NOMO-1 treated with dmso at 0.1 percent for 144 hours (cell line): ENCODE results near the gene SLF1.
"Not testable (repeated sequence)": the region's sequence is repeated elsewhere in the genome, so short reads cannot be mapped to it uniquely, and the experiment has no call there.

ENCODE experiments used
- DNase-seq: peaks from one replicate; lab custom pipeline; 2025; ENCODE audit not compliant: unreplicated experiment; lab: John Stamatoyannopoulos, UW

Gene SLF1

GRCh38 chr5:94618493-94619328 is at the start of gene SLF1, which contains the start of gene KIAA0825:
TSS of gene SLF1 (plus strand) at chr5:94618669. CDS start at chr5:94628811, 10,142 bp downstream.
TSS of gene KIAA0825 (minus strand) at chr5:94618604. CDS start at chr5:94537126, 81,478 bp downstream.
- DNase-seq = peak; percentile 84

GRCh38 chr5:94571415-94571814 is 47.1 kb upstream of the SLF1 start:
- DNase-seq = no peak

- DNase-seq = not testable (repeated sequence)
These were observed 45.1 kb upstream of the SLF1 start for GRCh38 chr5:94573349-94573748.

- no peak for DNase-seq
These were observed 43.3 kb upstream of the SLF1 start for GRCh38 chr5:94575196-94575595.

GRCh38 chr5:94577466-94578245 is 40.8 kb upstream of the SLF1 start:
- DNase-seq = no peak

- DNase-seq = peak; percentile 19
These were observed 23.1 kb upstream of the SLF1 start for GRCh38 chr5:94595281-94595840.

- DNase-seq = no peak
These were observed 4.9 kb upstream of the SLF1 start for GRCh38 chr5:94613583-94613982.

GRCh38 chr5:94614156-94614805 is 4.2 kb upstream of the SLF1 start:
- no peak for DNase-seq

GRCh38 chr5:94615862-94616261 is 2.6 kb upstream of the SLF1 start:
- no peak for DNase-seq

GRCh38 chr5:94618029-94618492 is 408 bp upstream of the SLF1 start:
- peak; percentile 61 for DNase-seq

GRCh38 chr5:94620256-94620655 is 1.8 kb downstream of the SLF1 start:
- DNase-seq = no peak

- no peak for DNase-seq
These were observed 3.3 kb downstream of the SLF1 start for GRCh38 chr5:94621763-94622162.

GRCh38 chr5:94623011-94623410 is 4.5 kb downstream of the SLF1 start:
- no peak for DNase-seq

- DNase-seq = no peak
These were observed 5.4 kb downstream of the SLF1 start for GRCh38 chr5:94623877-94624276.

- no peak for DNase-seq
These were observed 8.7 kb downstream of the SLF1 start for GRCh38 chr5:94627191-94627590.

GRCh38 chr5:94632024-94632423 is 13.6 kb downstream of the SLF1 start:
- no peak for DNase-seq

- DNase-seq = no peak
These were observed 21.7 kb downstream of the SLF1 start for GRCh38 chr5:94640176-94640575.

GRCh38 chr5:94645053-94645452 is 26.6 kb downstream of the SLF1 start:
- no peak for DNase-seq

- DNase-seq = no peak
These were observed 28.3 kb downstream of the SLF1 start for GRCh38 chr5:94646758-94647157.

GRCh38 chr5:94649874-94650273 is 31.4 kb downstream of the SLF1 start:
- no peak for DNase-seq

GRCh38 chr5:94658272-94658671 is 39.8 kb downstream of the SLF1 start:
- no peak for DNase-seq
